Body of pancreas (tissue), 4 donors: ENCODE results near the gene IFT81. TPM values are rescaled to one million over a fixed set of nuclear protein-coding genes. Genes with fewer than 3 reads are reported as not detected.

Source experiments
- ATAC-seq: fragments of 150-250 bp; one replicate; pipeline ENCODE4 v1.9.1; 2016
- DNase-seq, 4 donors: peaks; one replicate each; pipeline ENCODE4 v3.0.0-alpha.2; 2019
- H3K27ac ChIP-seq, 4 donors: fragments of 200-600 bp; sonication (generic); 1 replicate in 3 of 4; 2 replicates in 1 of 4; pipeline versions ENCODE4 v1.5.1 to v1.6.1; 2016 to 2019; ENCODE audit warnings: mild to moderate bottlenecking in 1 of 4, mixed read lengths in 1 of 4, moderate library complexity in 1 of 4
- H3K27me3 ChIP-seq, 2 donors: fragments of 200-600 bp; sonication (generic); one replicate each; pipeline ENCODE4 v1.6.0; 2016; ENCODE audit warnings: mild to moderate bottlenecking in 1 of 2
- H3K36me3 ChIP-seq, 2 donors: fragments of 200-600 bp; sonication (generic); replicated peaks in 1 of 2; 2 replicates each; pipeline ENCODE4 v1.5.1; 2016; ENCODE audit warnings: low read depth in 2 of 2; ENCODE audit not compliant: insufficient read depth in 1 of 2
- H3K4me1 ChIP-seq: fragments of 200-600 bp; sonication (generic); one replicate; pipeline ENCODE4 v1.6.0; 2016
- H3K4me3 ChIP-seq, 2 donors: fragments of 200-600 bp; sonication (generic); 1 replicate in 1 of 2; 2 replicates in 1 of 2; pipeline ENCODE4 v1.5.1; 2016 to 2019
- H3K9me3 ChIP-seq, 3 donors: fragments of 200-600 bp; sonication (generic); 1 replicate in 2 of 3; 2 replicates in 1 of 3; pipeline ENCODE4 v1.5.1; 2016
- POLR2A ChIP-seq, 3 donors: fragments of 450-650 bp; IDR thresholded peaks; one replicate each; pipeline ENCODE4 v1.6.1; 2016; ENCODE audit warnings: antibody characterized with exemption in 3 of 3, mild to moderate bottlenecking in 2 of 3
- WGBS, 2 donors: methylation state at CpG; one replicate each; pipeline ENCODE4 v1.1.5; 2017; 5-methylcytosine and 5-hydroxymethylcytosine counted together
- intact Hi-C: fragments of 100-400 bp; cut with DNase I; formaldehyde crosslinking; loops from one replicate; pipeline ENCODE4 v1.15.1; 2023
- total RNA-seq, 2 donors: library from RNA; depleted of rRNA; stranded (reverse); fragments of >200 nt; gene quantifications; one replicate each; pipeline ENCODE4 v1.1.0, GENCODE V29; 2016
- TF ChIP-seq, protein P1 (sequence below), 7 experiments: fragments of 450-650 bp in 4 of 7; fragments of 200-600 bp in 3 of 7; sonication (generic) in 3 of 7; IDR thresholded peaks; one replicate each; pipeline ENCODE4 v1.5.1; 2016 to 2019; ENCODE audit warnings: antibody characterized with exemption in 7 of 7

IFT81 gene
- total RNA-seq, 2 donors from 2014 or later, result 5.2 to 6.3 TPM

DNA sequence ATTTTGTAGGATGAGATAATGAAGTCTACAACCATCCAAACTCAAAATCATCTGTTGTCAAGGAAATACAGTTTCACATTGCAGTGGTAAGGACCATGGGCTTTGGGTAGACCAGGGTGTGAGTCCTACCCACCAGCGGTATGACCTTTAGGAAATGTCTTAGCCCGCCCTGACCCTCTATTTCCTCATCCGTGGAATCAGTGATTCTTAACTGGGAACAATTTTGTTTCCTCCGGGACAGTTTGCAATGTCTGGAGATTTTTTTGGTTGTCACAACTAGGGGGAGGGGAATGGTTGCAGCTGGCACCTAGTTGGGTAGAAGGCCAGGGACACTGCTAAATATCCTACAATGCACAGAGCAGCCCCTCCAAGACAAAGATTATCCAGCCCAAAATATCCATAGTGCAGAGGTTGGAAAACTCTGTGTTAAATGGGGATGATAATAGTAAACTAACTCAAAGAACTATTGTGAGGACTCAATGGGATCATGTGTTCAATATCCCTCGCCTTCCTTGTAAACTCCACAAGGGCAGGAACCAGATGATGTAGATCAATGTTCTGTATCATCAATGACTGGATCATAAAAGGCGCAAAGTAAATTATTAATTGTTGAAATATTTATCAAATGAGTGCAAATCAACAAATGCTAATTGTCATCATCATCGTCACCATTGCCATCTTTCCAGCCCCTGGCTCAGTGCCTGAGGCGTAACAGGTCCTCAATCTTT, 15.7 kb upstream of the IFT81 start:
- H3K4me1 ChIP-seq, result peaks cover 25% of the 10 kb centered on the region
- 60 to 68% methylated on average over 8 of the region's 8 CpGs for WGBS, 2 donors
- peak overlapping the region in 3 of 4 donors; percentile 40 to 64 (median 41) for H3K27ac ChIP-seq
- TF ChIP-seq, protein P1, sequence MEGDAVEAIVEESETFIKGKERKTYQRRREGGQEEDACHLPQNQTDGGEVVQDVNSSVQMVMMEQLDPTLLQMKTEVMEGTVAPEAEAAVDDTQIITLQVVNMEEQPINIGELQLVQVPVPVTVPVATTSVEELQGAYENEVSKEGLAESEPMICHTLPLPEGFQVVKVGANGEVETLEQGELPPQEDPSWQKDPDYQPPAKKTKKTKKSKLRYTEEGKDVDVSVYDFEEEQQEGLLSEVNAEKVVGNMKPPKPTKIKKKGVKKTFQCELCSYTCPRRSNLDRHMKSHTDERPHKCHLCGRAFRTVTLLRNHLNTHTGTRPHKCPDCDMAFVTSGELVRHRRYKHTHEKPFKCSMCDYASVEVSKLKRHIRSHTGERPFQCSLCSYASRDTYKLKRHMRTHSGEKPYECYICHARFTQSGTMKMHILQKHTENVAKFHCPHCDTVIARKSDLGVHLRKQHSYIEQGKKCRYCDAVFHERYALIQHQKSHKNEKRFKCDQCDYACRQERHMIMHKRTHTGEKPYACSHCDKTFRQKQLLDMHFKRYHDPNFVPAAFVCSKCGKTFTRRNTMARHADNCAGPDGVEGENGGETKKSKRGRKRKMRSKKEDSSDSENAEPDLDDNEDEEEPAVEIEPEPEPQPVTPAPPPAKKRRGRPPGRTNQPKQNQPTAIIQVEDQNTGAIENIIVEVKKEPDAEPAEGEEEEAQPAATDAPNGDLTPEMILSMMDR (IDR thresholded peaks at IDR 0.05), result no peak
- H3K4me3 ChIP-seq, result no peak overlapping the region
- no peaks in the 10 kb centered on the region for H3K27me3 ChIP-seq
- ATAC-seq (no peak), DNase-seq (no peak)
- no peaks in the 10 kb centered on the region for H3K36me3 ChIP-seq
- intact Hi-C loops, result no loop called here
- no peaks in the 10 kb centered on the region for H3K9me3 ChIP-seq

- 11 to 17% methylated on average over 13 of the region's 13 CpGs for WGBS, 2 donors
- ATAC-seq (peak; percentile 65), DNase-seq (peak; percentile 49 to 77 (median 60))
- Histone ChIP-seq H3K36me3 (no peaks in the 10 kb centered on the region), H3K27ac (peak overlapping the region; percentile 21 to 64 (median 40)), H3K9me3 (no peaks in the 10 kb centered on the region), H3K4me3 (no peak overlapping the region), H3K4me1 (peaks cover 25% of the 10 kb centered on the region), H3K27me3 (no peaks in the 10 kb centered on the region)
- intact Hi-C loops, result no loop called here
- no peak for TF ChIP-seq POLR2A (IDR thresholded peaks at IDR 0.05)
- TF ChIP-seq, protein P1 (IDR thresholded peaks at IDR 0.05), result peak in 4 of 7 experiments; percentile 7 to 31 (median 18)
Measured at GRCh38 chr12:110109037-110109836, 14.9 kb upstream of the IFT81 start.

DNA sequence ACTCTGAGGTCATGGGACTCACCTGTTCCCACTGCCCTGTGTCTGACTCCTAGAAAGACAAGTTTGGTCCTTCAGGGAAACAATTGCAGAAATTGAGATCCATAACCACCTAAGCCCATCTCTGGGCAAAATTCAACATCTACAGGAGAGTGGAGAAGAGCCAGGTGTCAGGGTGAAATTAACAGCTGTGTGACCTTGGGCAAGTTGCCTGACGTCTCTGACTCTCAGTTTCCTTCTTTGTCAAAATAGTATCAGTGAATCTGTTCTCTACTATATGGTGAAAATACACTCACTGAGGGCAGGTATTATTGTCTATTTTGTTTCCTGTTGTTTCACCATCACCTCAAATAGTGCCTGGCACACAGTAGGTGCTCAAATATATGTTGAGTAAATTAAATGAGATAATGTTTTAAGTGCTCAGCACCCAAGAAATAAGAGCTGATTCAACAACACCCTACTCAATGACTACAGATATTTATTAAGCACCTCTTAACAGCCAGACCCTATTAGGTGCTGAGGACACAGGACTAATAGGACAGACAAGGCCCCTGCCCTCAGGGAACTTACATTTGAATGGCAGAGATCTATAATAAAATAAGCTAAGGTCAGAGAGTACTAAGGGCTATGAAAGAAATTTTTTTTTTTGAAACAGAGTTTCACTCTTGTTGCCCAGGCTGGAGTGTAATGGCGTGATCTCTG, 14.2 kb upstream of the IFT81 start:
- no peak for DNase-seq
- Histone ChIP-seq H3K9me3 (no peaks in the 10 kb centered on the region), H3K36me3 (no peaks in the 10 kb centered on the region), H3K27me3 (no peaks in the 10 kb centered on the region), H3K4me1 (peaks cover 18% of the 10 kb centered on the region), H3K27ac (peak overlapping the region; percentile 21 to 64 (median 40)), H3K4me3 (no peak overlapping the region)
- no peak for ATAC-seq
- intact Hi-C loops, result no loop called here
- WGBS, 2 donors, result 54 to 57% methylated on average over 2 of the region's 2 CpGs
- no peak for TF ChIP-seq POLR2A (IDR thresholded peaks at IDR 0.05)
- TF ChIP-seq, protein P1 (IDR thresholded peaks at IDR 0.05), result no peak

- 67 to 72% methylated on average over 3 to 4 of the region's 4 CpGs for WGBS, 2 donors
- H3K27ac ChIP-seq, result no peak overlapping the region
- intact Hi-C loops, result no loop called here
- no peak for TF ChIP-seq POLR2A (IDR thresholded peaks at IDR 0.05)
- TF ChIP-seq, protein P1 (IDR thresholded peaks at IDR 0.05), result no peak
- no peaks in the 10 kb centered on the region for H3K27me3 ChIP-seq
- H3K4me3 ChIP-seq, result no peak overlapping the region
- DNase-seq, result no peak
- H3K9me3 ChIP-seq, result no peaks in the 10 kb centered on the region
- H3K4me1 ChIP-seq, result peaks cover 18% of the 10 kb centered on the region
- ATAC-seq, result no peak
- no peaks in the 10 kb centered on the region for H3K36me3 ChIP-seq
Measured at GRCh38 chr12:110111476-110112334, 12.5 kb upstream of the IFT81 start.
